ENCODE data around the gene CNTROB.
A peak's percentile ranks its signal among the peaks of the same experiment; 100 is the strongest.

Gene CNTROB

GRCh38 chr17:7931709-7932482, at the start of gene CNTROB, which contains the start of gene TRAPPC1:
CNTROB (plus strand) TSS chr17:7932206; CDS start chr17:7933080, 874 bp downstream.
TRAPPC1 (minus strand) TSS chr17:7931946; CDS start chr17:7931829, 117 bp downstream.
- H3K4me3 ChIP-seq (ENCODE audit: low read length): peak within 1 kb of the TSS; percentile 99
- TF ChIP-seq CTCF (conservative IDR thresholded peaks at IDR 0.05; ENCODE audit: low read length): no peak
- peak; percentile 99 for DNase-seq (ENCODE audit: low read depth)

- DNase-seq (ENCODE audit: low read depth): no peak
- TF ChIP-seq CTCF (conservative IDR thresholded peaks at IDR 0.05; ENCODE audit: low read length): no peak
- no peak overlapping the region for H3K4me3 ChIP-seq (ENCODE audit: low read length)
Measured at GRCh38 chr17:7882629-7883028, 49.4 kb upstream of the CNTROB start.

- no peak for TF ChIP-seq CTCF (conservative IDR thresholded peaks at IDR 0.05; ENCODE audit: low read length)
- peak overlapping the region; percentile 77 for H3K4me3 ChIP-seq (ENCODE audit: low read length)
- DNase-seq (ENCODE audit: low read depth): peak; percentile 45
Measured at GRCh38 chr17:7883781-7884386, 48.1 kb upstream of the CNTROB start.

- no peak for TF ChIP-seq CTCF (conservative IDR thresholded peaks at IDR 0.05; ENCODE audit: low read length)
- DNase-seq (ENCODE audit: low read depth): no peak
- peak overlapping the region; percentile 92 for H3K4me3 ChIP-seq (ENCODE audit: low read length)
Measured at GRCh38 chr17:7884581-7885366, 47.2 kb upstream of the CNTROB start.

- peak overlapping the region; percentile 92 for H3K4me3 ChIP-seq (ENCODE audit: low read length)
- TF ChIP-seq CTCF (conservative IDR thresholded peaks at IDR 0.05; ENCODE audit: low read length): no peak
- no peak for DNase-seq (ENCODE audit: low read depth)
Measured at GRCh38 chr17:7885367-7886226, 46.4 kb upstream of the CNTROB start.

GRCh38 chr17:7886227-7887037, 45.6 kb upstream of the CNTROB start:
- TF ChIP-seq CTCF (conservative IDR thresholded peaks at IDR 0.05; ENCODE audit: low read length): peak; percentile 20; the same call in 1 of the 2 replicates
- peak overlapping the region; percentile 92 for H3K4me3 ChIP-seq (ENCODE audit: low read length)
- no peak for DNase-seq (ENCODE audit: low read depth)

Measured in AG10803 (cell line).